DMS153 treated with DMSO at 0.1 percent for 48 hours (cell line): ENCODE measurements around the gene LRRC59.
"Not testable (repeated sequence)": the region's sequence is repeated elsewhere in the genome, so short reads cannot be mapped to it uniquely, and the experiment has no call there.

ENCODE experiments used
- DNase-seq: peaks from one replicate; lab custom pipeline; 2025; ENCODE audit not compliant: unreplicated experiment; lab: John Stamatoyannopoulos, UW

The LRRC59 gene

GRCh38 chr17:50397111-50397918 lies at the start of gene LRRC59:
Gene LRRC59, minus strand, starts transcription at chr17:50397523. Its CDS starts 206 bp downstream, at chr17:50397317.
- DNase-seq, result peak; percentile 50

GRCh38 chr17:50445730-50446325 lies 48.5 kb upstream of the LRRC59 start:
- DNase-seq, result no peak

- no peak for DNase-seq
Observed at GRCh38 chr17:50444841-50445715, 47.8 kb upstream of the LRRC59 start.

GRCh38 chr17:50443505-50443974 lies 46.2 kb upstream of the LRRC59 start:
- no peak for DNase-seq

- no peak for DNase-seq
Observed at GRCh38 chr17:50440838-50441829, 43.8 kb upstream of the LRRC59 start.

GRCh38 chr17:50440172-50440837 lies 43.0 kb upstream of the LRRC59 start:
- DNase-seq, result no peak

- no peak for DNase-seq
Observed at GRCh38 chr17:50439008-50439407, 41.7 kb upstream of the LRRC59 start.

- DNase-seq, result no peak
Observed at GRCh38 chr17:50437409-50437808, 40.1 kb upstream of the LRRC59 start.

GRCh38 chr17:50432125-50432762 lies 34.9 kb upstream of the LRRC59 start:
- DNase-seq, result no peak

GRCh38 chr17:50430821-50431618 lies 33.7 kb upstream of the LRRC59 start:
- DNase-seq, result no peak

GRCh38 chr17:50429793-50430192 lies 32.5 kb upstream of the LRRC59 start:
- no peak for DNase-seq

GRCh38 chr17:50428831-50429424 lies 31.6 kb upstream of the LRRC59 start:
- DNase-seq, result no peak

- DNase-seq, result not testable (repeated sequence)
Observed at GRCh38 chr17:50428126-50428525, 30.8 kb upstream of the LRRC59 start.

- no peak for DNase-seq
Observed at GRCh38 chr17:50426814-50427787, 29.8 kb upstream of the LRRC59 start.

GRCh38 chr17:50426472-50426782 lies 29.1 kb upstream of the LRRC59 start:
- no peak for DNase-seq

GRCh38 chr17:50425682-50426471 lies 28.6 kb upstream of the LRRC59 start, which contains the start of gene ACSF2:
Gene ACSF2, plus strand, starts transcription at chr17:50426218. Its CDS starts 44 bp downstream, at chr17:50426262.
- DNase-seq, result no peak
